ENCODE results near the gene CDH23. TPM values are rescaled to one million over a fixed set of nuclear protein-coding genes. Genes with fewer than 3 reads are reported as not detected.
A peak's percentile ranks its signal among the peaks of the same experiment; 100 is the strongest.

CDH23 gene
- total RNA-seq, 4 donors from 2014 or later, result 2.9 to 16.1 (median 5.9) TPM

DNA sequence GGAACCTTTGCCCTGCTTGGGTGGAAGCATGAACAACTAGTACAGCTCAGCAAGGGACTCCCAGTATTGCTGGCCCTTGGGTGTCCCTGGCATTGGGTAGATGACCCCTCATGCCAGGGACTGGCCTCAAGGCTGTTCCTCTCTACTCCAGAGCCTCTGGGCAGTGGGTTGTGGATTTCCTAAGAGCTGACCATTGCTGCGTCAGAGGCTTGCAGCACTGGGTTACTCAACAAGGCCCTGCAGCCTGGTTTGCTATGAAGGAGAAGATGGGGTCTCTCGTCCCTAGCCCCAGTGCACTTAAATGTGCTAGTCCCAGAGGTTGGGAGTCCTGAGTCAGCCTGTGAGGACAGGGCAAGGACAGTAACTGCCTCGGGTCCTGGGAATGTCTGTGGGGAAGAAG lies 374.1 kb downstream of the CDH23 start:
- Histone ChIP-seq H3K27ac (peak overlapping the region; percentile 91 to 98 (median 94)), H3K4me3 (peak overlapping the region in 2 of 4 donors; percentile 58 to 86), H3K9me3 (no peaks in the 10 kb centered on the region), H3K27me3 (no peaks in the 10 kb centered on the region), H3K4me1 (peaks cover 62 to 87% (median 74%) of the 10 kb centered on the region in 4 donors), H3K36me3 (no peaks in the 10 kb centered on the region)
- in situ Hi-C loops (cut with MboI; ENCODE audit: low pct_ligation_motif_present in 1 of 4, low pct_unique_long_range_greater_than_20kb in 1 of 4, low sequenced_read_pairs in 3 of 4) (loop anchor here in 2 of 4 donors (10.0 kb wide), 2 partner anchors 46 to 56 kb away; partner anchors contain the start of gene C10orf105 (in 1 of the 2)), intact Hi-C loops (cut with DNase I; ENCODE audit: low total_unique reads) (loop anchor here (5.0 kb wide), 1 partner anchor 192 kb away; the partner anchor contains the start of gene CHST3)
- peak; percentile 47 for DNase-seq
- TF ChIP-seq POLR2AphosphoS5 (IDR thresholded peaks at IDR 0.05) (peak in 2 of 3 donors; percentile 12 to 33), POLR2A (IDR thresholded peaks at IDR 0.05) (no peak)
- TF ChIP-seq, protein P1, sequence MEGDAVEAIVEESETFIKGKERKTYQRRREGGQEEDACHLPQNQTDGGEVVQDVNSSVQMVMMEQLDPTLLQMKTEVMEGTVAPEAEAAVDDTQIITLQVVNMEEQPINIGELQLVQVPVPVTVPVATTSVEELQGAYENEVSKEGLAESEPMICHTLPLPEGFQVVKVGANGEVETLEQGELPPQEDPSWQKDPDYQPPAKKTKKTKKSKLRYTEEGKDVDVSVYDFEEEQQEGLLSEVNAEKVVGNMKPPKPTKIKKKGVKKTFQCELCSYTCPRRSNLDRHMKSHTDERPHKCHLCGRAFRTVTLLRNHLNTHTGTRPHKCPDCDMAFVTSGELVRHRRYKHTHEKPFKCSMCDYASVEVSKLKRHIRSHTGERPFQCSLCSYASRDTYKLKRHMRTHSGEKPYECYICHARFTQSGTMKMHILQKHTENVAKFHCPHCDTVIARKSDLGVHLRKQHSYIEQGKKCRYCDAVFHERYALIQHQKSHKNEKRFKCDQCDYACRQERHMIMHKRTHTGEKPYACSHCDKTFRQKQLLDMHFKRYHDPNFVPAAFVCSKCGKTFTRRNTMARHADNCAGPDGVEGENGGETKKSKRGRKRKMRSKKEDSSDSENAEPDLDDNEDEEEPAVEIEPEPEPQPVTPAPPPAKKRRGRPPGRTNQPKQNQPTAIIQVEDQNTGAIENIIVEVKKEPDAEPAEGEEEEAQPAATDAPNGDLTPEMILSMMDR (IDR thresholded peaks at IDR 0.05), result no peak
- 75% methylated on average over 3 of the region's 3 CpGs; no CpG with 5 or more reads in 1 of the 2 donors for WGBS, 2 donors (ENCODE audit: low coverage in 1 of 2)

DNA sequence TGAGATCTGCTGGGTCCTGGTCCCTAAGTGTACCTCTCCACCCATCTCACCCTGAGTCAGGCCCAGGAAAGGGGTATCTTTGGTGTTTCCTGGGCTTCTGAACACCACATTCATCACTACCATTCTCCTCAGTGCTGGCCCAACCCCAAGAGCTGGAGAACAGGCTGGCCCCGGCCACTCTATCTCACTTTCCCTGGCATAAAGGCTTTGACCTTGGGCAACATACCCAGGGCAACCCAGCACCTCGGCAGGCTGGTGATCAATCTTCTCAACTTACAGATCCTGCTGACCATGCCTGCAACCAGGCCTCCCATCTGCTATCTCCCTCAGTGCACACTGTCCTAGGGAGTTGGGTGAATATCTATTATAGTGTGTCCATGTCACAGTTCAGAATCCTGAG lies 374.5 kb downstream of the CDH23 start:
- intact Hi-C loops (cut with DNase I; ENCODE audit: low total_unique reads), result loop anchor here (5.0 kb wide), 1 partner anchor 191 kb away; the partner anchor contains the start of gene CHST3
- no peaks in the 10 kb centered on the region for H3K36me3 ChIP-seq
- DNase-seq, result no peak

DNA sequence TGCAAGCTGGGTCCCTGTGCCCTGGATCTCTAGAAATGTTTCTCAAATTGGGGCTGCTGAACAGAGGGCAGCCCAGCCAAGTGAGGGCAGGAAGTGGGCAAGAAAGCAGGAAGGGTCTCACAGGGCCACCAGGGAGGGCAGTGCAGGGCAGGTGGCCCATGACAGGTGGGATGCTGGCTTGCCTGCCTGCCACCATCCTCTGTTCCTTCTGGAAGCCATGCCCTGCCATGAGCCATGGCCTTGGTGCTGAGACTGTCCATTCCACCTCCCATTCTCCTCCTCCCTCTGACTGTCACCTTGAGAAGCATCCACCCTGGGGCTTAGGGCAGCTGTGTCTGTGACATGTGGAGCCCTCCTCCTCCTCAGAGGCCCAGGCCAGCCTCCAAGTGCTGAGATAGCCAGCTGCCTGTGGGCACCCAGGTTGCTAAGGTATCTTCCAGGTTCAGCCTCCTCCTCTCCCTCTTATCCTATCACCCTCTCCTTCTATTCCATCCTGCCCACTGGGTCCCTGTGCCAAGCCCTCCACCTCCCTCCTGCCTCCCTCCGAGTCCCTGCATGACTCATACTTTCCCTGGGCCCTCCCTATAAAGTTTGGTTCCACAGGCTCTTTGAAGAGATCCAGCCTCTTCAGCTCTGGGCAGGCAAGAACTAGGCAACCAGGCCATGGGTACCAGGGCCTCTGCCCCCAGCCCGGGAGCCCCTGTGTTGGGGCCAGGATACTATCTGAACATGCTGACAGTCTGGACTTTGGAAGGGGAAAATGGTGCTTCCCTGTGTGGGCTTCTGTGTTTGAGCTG lies 375.3 kb downstream of the CDH23 start:
- Histone ChIP-seq H3K27me3 (no peaks in the 10 kb centered on the region), H3K9me3 (no peaks in the 10 kb centered on the region), H3K4me3 (peak overlapping the region; percentile 58 to 86 (median 75)), H3K36me3 (no peaks in the 10 kb centered on the region), H3K4me1 (peaks cover 50 to 75% (median 64%) of the 10 kb centered on the region in 4 donors), H3K27ac (peak overlapping the region; percentile 91 to 98 (median 94))
- WGBS, 2 donors (ENCODE audit: low coverage in 1 of 2), result 0 to 20% methylated on average over 1 to 2 of the region's 2 CpGs
- TF ChIP-seq POLR2A (IDR thresholded peaks at IDR 0.05), result peak; percentile 42
- no peak for TF ChIP-seq EP300 (IDR thresholded peaks at IDR 0.05; ENCODE audit: low read depth)
- TF ChIP-seq, protein P1 (IDR thresholded peaks at IDR 0.05), result no peak
- TF ChIP-seq POLR2AphosphoS5 (IDR thresholded peaks at IDR 0.05), result peak; percentile 78 to 86 (median 81)
- DNase-seq, result peak; percentile 69
- intact Hi-C loops (cut with DNase I; ENCODE audit: low total_unique reads) (loop anchor here (5.0 kb wide), 1 partner anchor 190 kb away; the partner anchor contains the start of gene CHST3), in situ Hi-C loops (cut with MboI; ENCODE audit: low pct_ligation_motif_present in 1 of 4, low pct_unique_long_range_greater_than_20kb in 1 of 4, low sequenced_read_pairs in 3 of 4) (loop anchor here in 2 of 4 donors (10.0 kb wide), 2 partner anchors 47 to 57 kb away; partner anchors contain the start of gene C10orf105 (in 1 of the 2))

More for the DNA sequence above, 374.5 kb downstream of the CDH23 start:
- in situ Hi-C loops (cut with MboI; ENCODE audit: low pct_ligation_motif_present in 1 of 4, low pct_unique_long_range_greater_than_20kb in 1 of 4, low sequenced_read_pairs in 3 of 4), result loop anchor here in 2 of 4 donors (10.0 kb wide), 2 partner anchors 46 to 56 kb away; partner anchors contain the start of gene C10orf105 (in 1 of the 2)
- no peaks in the 10 kb centered on the region for H3K9me3 ChIP-seq
- peak overlapping the region; percentile 91 to 98 (median 94) for H3K27ac ChIP-seq
- H3K4me1 ChIP-seq, result peaks cover 58 to 83% (median 70%) of the 10 kb centered on the region in 4 donors
- 64% methylated on average over 2 of the region's 2 CpGs; no CpG with 5 or more reads in 1 of the 2 donors for WGBS, 2 donors (ENCODE audit: low coverage in 1 of 2)
- TF ChIP-seq POLR2AphosphoS5 (IDR thresholded peaks at IDR 0.05) (no peak), EP300 (IDR thresholded peaks at IDR 0.05; ENCODE audit: low read depth) (no peak), POLR2A (IDR thresholded peaks at IDR 0.05) (no peak)
- TF ChIP-seq, protein P1 (IDR thresholded peaks at IDR 0.05), result no peak
- no peaks in the 10 kb centered on the region for H3K27me3 ChIP-seq
- peak overlapping the region in 2 of 4 donors; percentile 58 to 86 for H3K4me3 ChIP-seq

DNA sequence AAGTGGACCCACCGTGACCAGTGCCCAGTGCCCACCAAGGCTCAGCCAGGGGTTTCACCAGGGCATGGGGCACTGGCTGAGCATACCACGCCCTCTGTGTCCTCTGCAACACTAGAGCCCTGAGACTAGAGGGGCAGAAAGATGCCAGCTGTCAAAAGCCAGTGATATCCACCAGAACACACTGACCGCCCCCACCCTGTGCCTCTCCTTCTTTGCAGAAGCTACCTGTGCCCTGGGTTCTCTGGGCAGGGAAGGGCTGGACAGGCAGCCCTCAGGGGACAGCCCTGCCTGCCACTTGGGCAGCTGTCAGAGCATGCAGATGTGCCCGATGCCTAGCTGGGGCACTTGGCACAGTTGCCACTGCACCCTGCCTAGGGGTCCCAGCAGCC lies 376.1 kb downstream of the CDH23 start:
- H3K4me1 ChIP-seq, result peaks cover 41 to 67% (median 56%) of the 10 kb centered on the region in 4 donors
- peak overlapping the region; percentile 58 to 86 (median 75) for H3K4me3 ChIP-seq
- WGBS, 2 donors (ENCODE audit: low coverage in 1 of 2), result 13% methylated on average over 4 of the region's 4 CpGs; no CpG with 5 or more reads in 1 of the 2 donors
- DNase-seq, result peak; percentile 28
- intact Hi-C loops (cut with DNase I; ENCODE audit: low total_unique reads), result loop anchor here (5.0 kb wide), 1 partner anchor 189 kb away; the partner anchor contains the start of gene CHST3
- no peak for TF ChIP-seq POLR2AphosphoS5 (IDR thresholded peaks at IDR 0.05)
- no peak for TF ChIP-seq EP300 (IDR thresholded peaks at IDR 0.05; ENCODE audit: low read depth)
- TF ChIP-seq, protein P1 (IDR thresholded peaks at IDR 0.05), result no peak
- no peak for TF ChIP-seq POLR2A (IDR thresholded peaks at IDR 0.05)
- H3K9me3 ChIP-seq, result no peaks in the 10 kb centered on the region
- H3K27ac ChIP-seq, result peak overlapping the region; percentile 91 to 98 (median 94)
- H3K27me3 ChIP-seq, result no peaks in the 10 kb centered on the region
- no peaks in the 10 kb centered on the region for H3K36me3 ChIP-seq
- in situ Hi-C loops (cut with MboI; ENCODE audit: low pct_ligation_motif_present in 1 of 4, low pct_unique_long_range_greater_than_20kb in 1 of 4, low sequenced_read_pairs in 3 of 4), result loop anchor here in 2 of 4 donors (10.0 kb wide), 2 partner anchors 48 to 58 kb away; partner anchors contain the start of gene C10orf105 (in 1 of the 2)

Measured in transverse colon (tissue), 4 donors.